Activated CD4-positive, alpha-beta T cell treated with anti-CD3 and anti-CD28 coated beads, Interleukin-2, amount 50 U/mL, for 24 hours (primary cell): ENCODE data around the gene WDR11.

Experiments
- DNase-seq, 2 donors: peaks; one replicate each; pipeline ENCODE4 v3.0.0-alpha.2; 2020; ENCODE audit warnings: low read depth in 1 of 2, low spot score in 1 of 2

Gene WDR11

GRCh38 chr10:120943542-120943941 lies 92.4 kb downstream of the WDR11 start:
- no peak for DNase-seq

- DNase-seq: no peak
These were observed 93.5 kb downstream of the WDR11 start for GRCh38 chr10:120944586-120945125.

GRCh38 chr10:120945182-120945581 lies 94.0 kb downstream of the WDR11 start:
- no peak for DNase-seq

- DNase-seq: no peak
These were observed 94.7 kb downstream of the WDR11 start for GRCh38 chr10:120945801-120946302.

GRCh38 chr10:120946497-120946896 lies 95.3 kb downstream of the WDR11 start:
- no peak for DNase-seq

- DNase-seq: peak; percentile 27 to 37
These were observed 97.9 kb downstream of the WDR11 start for GRCh38 chr10:120948889-120949608.

- DNase-seq: no peak
These were observed 98.5 kb downstream of the WDR11 start for GRCh38 chr10:120949609-120950031.

- DNase-seq: no peak
These were observed 98.9 kb downstream of the WDR11 start for GRCh38 chr10:120950051-120950561.

- DNase-seq: no peak
These were observed 100.1 kb downstream of the WDR11 start for GRCh38 chr10:120951288-120951687.

GRCh38 chr10:120953897-120954296 lies 102.7 kb downstream of the WDR11 start:
- no peak for DNase-seq
